CD4-positive, alpha-beta T cell (primary cell): ENCODE measurements around the gene RNU6-8. TPM values are rescaled to one million over a fixed set of nuclear protein-coding genes. Genes with fewer than 3 reads are reported as not detected.

Experiments
- ATAC-seq: fragments of 200-7000 bp; cut with Tn5 transposase; one replicate; pipeline ENCODE4 v1.10.0; 2022; ENCODE audit warnings: mild to moderate bottlenecking; ENCODE audit not compliant: poor library complexity
- CTCF ChIA-PET: fragments of 350-600 bp; sonication (Branson Sonifier 250); formaldehyde crosslinking; loops from one replicate; lab custom pipeline; 2021; ENCODE audit warnings: antibody characterized with exemption, inconsistent platforms; lab: Charles Lee
- POLR2A ChIA-PET: fragments of 350-600 bp; sonication (Branson Sonifier 250); formaldehyde crosslinking; loops from one replicate; lab custom pipeline; 2021; ENCODE audit warnings: antibody characterized with exemption, inconsistent platforms; lab: Charles Lee
- DNase-seq, 14 experiments: peaks; one replicate each; pipeline ENCODE4 v3.0.0-alpha.2; 2013 to 2020; ENCODE audit warnings: mixed read lengths in 2 of 14
- H3K27ac ChIP-seq, 2 donors: one replicate each; pipeline versions ENCODE4 v1.5.1 to v1.7.0; 2013; ENCODE audit warnings: low read length in 2 of 2, low read depth in 1 of 2, mild to moderate bottlenecking in 1 of 2
- H3K27me3 ChIP-seq, 2 experiments: 1 replicate in 1 of 2; 2 replicates in 1 of 2; pipeline versions ENCODE4 v1.6.1 to v1.7.0; 2013; ENCODE audit warnings: low read length in 2 of 2, control low read depth in 1 of 2, mild to moderate bottlenecking in 1 of 2, moderate library complexity in 1 of 2; ENCODE audit not compliant: insufficient read depth in 2 of 2, control insufficient read depth in 1 of 2
- H3K36me3 ChIP-seq: one replicate; pipeline ENCODE4 v1.6.1; 2013; ENCODE audit warnings: low read length, control low read depth; ENCODE audit not compliant: insufficient read depth
- H3K4me1 ChIP-seq: one replicate; pipeline ENCODE4 v1.6.1; 2013; ENCODE audit warnings: low read length, control low read depth; ENCODE audit not compliant: insufficient read depth
- H3K4me3 ChIP-seq: one replicate; pipeline ENCODE4 v1.5.1; 2013; ENCODE audit warnings: mild to moderate bottlenecking, low read length, moderate library complexity
- H3K9me3 ChIP-seq, 2 experiments: 1 replicate in 1 of 2; 2 replicates in 1 of 2; pipeline versions ENCODE4 v1.6.1 to v1.7.0; 2013; ENCODE audit warnings: low read length in 2 of 2, mild to moderate bottlenecking in 2 of 2, control low read depth in 1 of 2, moderate library complexity in 1 of 2; ENCODE audit not compliant: control insufficient read depth in 1 of 2, insufficient read depth in 1 of 2
- H3K27ac Mint-ChIP-seq: one replicate; pipeline ENCODE4 v1.8.0; 2020; ENCODE audit warnings: mixed read lengths
- H3K27me3 Mint-ChIP-seq: one replicate; pipeline ENCODE4 v1.8.0; 2021; ENCODE audit warnings: mixed read lengths
- H3K36me3 Mint-ChIP-seq: one replicate; pipeline ENCODE4 v1.8.0; 2021; ENCODE audit warnings: low read depth, mixed read lengths
- H3K4me1 Mint-ChIP-seq: one replicate; pipeline ENCODE4 v1.8.0; 2021; ENCODE audit warnings: low read depth, mixed read lengths
- H3K4me3 Mint-ChIP-seq: one replicate; pipeline ENCODE4 v1.8.0; 2020; ENCODE audit warnings: mild to moderate bottlenecking, mixed read lengths
- H3K9me3 Mint-ChIP-seq: one replicate; pipeline ENCODE4 v1.8.0; 2020; ENCODE audit warnings: mixed read lengths
- intact Hi-C, 2 experiments: fragments of 100-400 bp; cut with DNase I in 1 of 2; cut with micrococcal nuclease in 1 of 2; formaldehyde crosslinking; loops; one replicate each; pipeline versions ENCODE4 v1.15.1 to v1.9.0; 2023 to 2025; cut with DNase I, micrococcal nuclease
- total RNA-seq, 174 experiments: library from RNA in 2 of 174; stranded (reverse) in 2 of 174; gene quantifications; one replicate each; pipeline ENCODE4 v1.2.3 and lab custom pipeline; 2021 to 2026
- TF ChIP-seq, protein P1 (sequence below): fragments of 200-600 bp; IDR thresholded peaks from one replicate; pipeline ENCODE4 v1.8.0; 2022; ENCODE audit warnings: antibody characterized with exemption, mild to moderate bottlenecking

RNU6-8 gene
- total RNA-seq, 2 experiments from 2014 or later = not detected

DNA sequence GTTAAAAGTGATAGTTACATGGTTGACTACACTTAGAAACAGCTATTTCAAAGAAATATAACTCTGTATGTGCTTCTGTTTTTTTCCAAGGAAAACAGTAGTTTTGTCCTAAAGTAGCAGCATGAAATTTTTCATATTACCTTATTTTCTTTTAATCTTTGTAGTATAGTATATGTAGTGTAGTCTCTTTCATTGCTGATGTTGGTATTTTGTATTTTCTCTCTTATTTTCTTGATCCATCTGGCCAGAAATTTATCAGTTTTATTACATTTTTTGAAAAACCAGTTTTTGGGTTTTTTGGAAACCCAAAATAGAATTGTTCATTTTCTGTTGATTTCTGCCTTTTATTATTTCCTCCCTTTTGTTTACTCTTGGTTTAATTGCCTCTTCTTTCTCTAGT lies 6.4 kb upstream of the RNU6-8 start:
- intact Hi-C loops = loop anchor here in 1 of 2 experiments (5.0 to 10.0 kb wide), 6 partner anchors 43 to 1585 kb away; partner anchors contain the start of genes AP4S1, DTD2, HEATR5A and HECTD1

DNA sequence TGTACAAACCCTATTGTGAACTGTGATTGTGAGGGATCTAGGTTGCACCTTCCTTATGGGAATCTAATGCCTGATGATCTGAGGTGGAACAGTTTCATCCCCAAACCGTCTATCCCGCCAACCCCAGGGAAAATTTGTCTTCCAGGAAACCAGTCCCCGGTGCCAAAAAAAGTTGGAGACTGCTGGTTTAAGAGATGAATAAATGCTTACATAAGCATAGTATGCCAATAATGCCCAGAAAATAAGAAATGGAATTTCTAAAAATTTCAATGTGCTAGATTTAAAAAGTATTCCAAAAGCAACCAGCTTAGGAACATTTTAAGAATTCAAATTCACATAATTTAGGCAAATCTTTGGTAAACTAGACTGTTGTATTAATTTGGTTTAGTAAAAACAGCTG lies 5.4 kb upstream of the RNU6-8 start:
- ATAC-seq = no peak
- no peaks in the 10 kb centered on the region for H3K27me3 ChIP-seq
- Mint-ChIP-seq H3K27me3 (peaks cover 7% of the 10 kb centered on the region), H3K4me1 (peaks cover 11% of the 10 kb centered on the region), H3K27ac (no peak overlapping the region), H3K9me3 (no peaks in the 10 kb centered on the region), H3K4me3 (no peak overlapping the region), H3K36me3 (peaks cover 8% of the 10 kb centered on the region)
- TF ChIP-seq, protein P1, sequence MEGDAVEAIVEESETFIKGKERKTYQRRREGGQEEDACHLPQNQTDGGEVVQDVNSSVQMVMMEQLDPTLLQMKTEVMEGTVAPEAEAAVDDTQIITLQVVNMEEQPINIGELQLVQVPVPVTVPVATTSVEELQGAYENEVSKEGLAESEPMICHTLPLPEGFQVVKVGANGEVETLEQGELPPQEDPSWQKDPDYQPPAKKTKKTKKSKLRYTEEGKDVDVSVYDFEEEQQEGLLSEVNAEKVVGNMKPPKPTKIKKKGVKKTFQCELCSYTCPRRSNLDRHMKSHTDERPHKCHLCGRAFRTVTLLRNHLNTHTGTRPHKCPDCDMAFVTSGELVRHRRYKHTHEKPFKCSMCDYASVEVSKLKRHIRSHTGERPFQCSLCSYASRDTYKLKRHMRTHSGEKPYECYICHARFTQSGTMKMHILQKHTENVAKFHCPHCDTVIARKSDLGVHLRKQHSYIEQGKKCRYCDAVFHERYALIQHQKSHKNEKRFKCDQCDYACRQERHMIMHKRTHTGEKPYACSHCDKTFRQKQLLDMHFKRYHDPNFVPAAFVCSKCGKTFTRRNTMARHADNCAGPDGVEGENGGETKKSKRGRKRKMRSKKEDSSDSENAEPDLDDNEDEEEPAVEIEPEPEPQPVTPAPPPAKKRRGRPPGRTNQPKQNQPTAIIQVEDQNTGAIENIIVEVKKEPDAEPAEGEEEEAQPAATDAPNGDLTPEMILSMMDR = no peak
- H3K9me3 ChIP-seq = no peaks in the 10 kb centered on the region
- intact Hi-C loops = loop anchor here in 1 of 2 experiments (5.0 to 10.0 kb wide), 6 partner anchors 44 to 1584 kb away; partner anchors contain the start of genes AP4S1, DTD2, HEATR5A and HECTD1
- POLR2A ChIA-PET = no interaction called here
- H3K4me3 ChIP-seq = no peak overlapping the region
- H3K4me1 ChIP-seq = peaks cover 5% of the 10 kb centered on the region
- CTCF ChIA-PET = interaction anchor here (0.6 kb wide), 1 partner anchor 10 kb away, joined by 3 read pairs; no protein-coding TSS in a partner anchor
- H3K27ac ChIP-seq = no peak overlapping the region
- no peaks in the 10 kb centered on the region for H3K36me3 ChIP-seq
- DNase-seq = no peak

More for the DNA sequence above, 6.4 kb upstream of the RNU6-8 start:
- no peaks in the 10 kb centered on the region for H3K9me3 Mint-ChIP-seq
- Histone ChIP-seq H3K27ac (no peak overlapping the region), H3K36me3 (no peaks in the 10 kb centered on the region), H3K27me3 (no peaks in the 10 kb centered on the region), H3K4me1 (no peaks in the 10 kb centered on the region), H3K9me3 (peaks cover 0 to 2% of the 10 kb centered on the region in 2 experiments), H3K4me3 (no peak overlapping the region)
- H3K4me1 Mint-ChIP-seq = peaks cover 2% of the 10 kb centered on the region
- no peak overlapping the region for H3K4me3 Mint-ChIP-seq
- H3K36me3 Mint-ChIP-seq = no peaks in the 10 kb centered on the region
- TF ChIP-seq, protein P1 = no peak
- ChIA-PET CTCF (no interaction called here), POLR2A (interaction anchor here (1.0 kb wide), 1 partner anchor 15 kb away, joined by 3 read pairs; no protein-coding TSS in a partner anchor)
- DNase-seq (no peak), ATAC-seq (no peak)
- H3K27ac Mint-ChIP-seq = no peak overlapping the region
- no peaks in the 10 kb centered on the region for H3K27me3 Mint-ChIP-seq

DNA sequence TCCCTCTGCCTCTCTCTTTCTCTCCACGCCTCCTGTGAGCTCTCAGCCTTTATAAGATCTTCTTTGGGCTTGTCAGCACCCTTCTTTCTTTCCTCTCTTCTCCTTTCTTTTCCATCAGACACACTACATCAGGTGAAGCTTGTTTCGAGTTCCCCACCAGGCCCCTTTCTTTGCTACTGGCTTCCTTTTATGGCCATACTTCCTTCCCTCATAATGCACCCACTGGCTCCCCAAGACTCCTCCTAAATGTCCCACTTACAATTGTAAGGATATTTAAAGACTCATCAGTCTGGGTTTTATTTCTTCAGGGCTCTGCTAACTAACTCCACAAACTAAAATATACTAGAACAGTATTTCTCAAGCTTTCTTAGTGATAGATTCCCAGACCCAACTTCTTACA lies 3.5 kb upstream of the RNU6-8 start:
- Mint-ChIP-seq H3K36me3 (peaks cover 27% of the 10 kb centered on the region), H3K27me3 (peaks cover 12% of the 10 kb centered on the region), H3K27ac (peak overlapping the region; percentile 14), H3K4me3 (peak overlapping the region; percentile 45), H3K9me3 (no peaks in the 10 kb centered on the region), H3K4me1 (peaks cover 29% of the 10 kb centered on the region)
- ChIA-PET CTCF (interaction anchor here (1.8 kb wide), 1 partner anchor 133 kb away, joined by 6 read pairs; no protein-coding TSS in a partner anchor), POLR2A (interaction anchor here (1.2 kb wide), 1 partner anchor 130 kb away, joined by 3 read pairs; the partner anchor contains the start of gene ARHGAP5)
- TF ChIP-seq, protein P1 = no peak
- peaks cover 20% of the 10 kb centered on the region for H3K4me1 ChIP-seq
- ATAC-seq (no peak), DNase-seq (no peak)
- H3K36me3 ChIP-seq = no peaks in the 10 kb centered on the region
- no peaks in the 10 kb centered on the region for H3K9me3 ChIP-seq
- H3K4me3 ChIP-seq = no peak overlapping the region
- intact Hi-C loops = loop anchor here in 1 of 2 experiments (5.0 to 10.0 kb wide), 6 partner anchors 46 to 1582 kb away; partner anchors contain the start of genes AP4S1, DTD2, HEATR5A and HECTD1
- H3K27ac ChIP-seq = no peak overlapping the region
- H3K27me3 ChIP-seq = no peaks in the 10 kb centered on the region
